OCI-LY1 (cell line): Measurements from ENCODE around the gene ZNF791.

Source experiments
- CTCF ChIP-seq: fragments of 200-600 bp; sonication (generic), shearing (Covaris generic); IDR thresholded peaks from 2 replicates; pipeline ENCODE4 v1.5.1; 2017; ENCODE audit warnings: mild to moderate bottlenecking, antibody characterized with exemption, low read length, moderate library complexity, mixed read lengths
- EZH2 ChIP-seq: fragments of 200-600 bp; sonication (generic), shearing (Covaris generic); IDR thresholded peaks from 2 replicates; pipeline ENCODE4 v1.8.0; 2017; ENCODE audit warnings: borderline replicate concordance, mixed run types, mild to moderate bottlenecking, antibody characterized with exemption, low read length, moderate library complexity, mixed read lengths

- TF ChIP-seq CTCF (no peak), EZH2 (no peak)
These were observed 7.0 kb upstream of the ZNF791 start for GRCh38 chr19:12603714-12604113.
